Vagina (tissue), 2 donors: ENCODE data around the gene SHISA9.

ENCODE experiments used
- CTCF ChIP-seq, 3 experiments: fragments of 450-650 bp in 2 of 3; fragments of 200-600 bp in 1 of 3; sonication (generic) in 1 of 3; IDR thresholded peaks; one replicate each; pipeline ENCODE4 v1.5.1; 2017 to 2019; ENCODE audit warnings: antibody characterized with exemption in 3 of 3, mild to moderate bottlenecking in 2 of 3, moderate library complexity in 2 of 3
- POLR2A ChIP-seq, 2 donors: fragments of 450-650 bp; IDR thresholded peaks; one replicate each; pipeline ENCODE4 v1.6.1; 2017; ENCODE audit warnings: antibody characterized with exemption in 2 of 2, mild to moderate bottlenecking in 2 of 2, moderate library complexity in 2 of 2

- TF ChIP-seq CTCF (IDR thresholded peaks at IDR 0.05), result no peak
- TF ChIP-seq POLR2A (IDR thresholded peaks at IDR 0.05), result no peak
Measured at GRCh38 chr16:13203725-13204124, 302.3 kb downstream of the SHISA9 start.
